HepG2 (cell line): ENCODE measurements around the gene KIF13A. TPM values are rescaled to one million over a fixed set of nuclear protein-coding genes. Genes with fewer than 3 reads are reported as not detected.

Experiments used
- ATAC-seq: fragments of 200-7000 bp; cut with Tn5 transposase; 3 replicates; pipeline ENCODE4 v1.9.1; 2020; ENCODE audit warnings: mild to moderate bottlenecking, moderate library complexity
- BruUV-seq: library from RNA; stranded (reverse); fragments of 400-500 nt; replicated peaks from 2 replicates; lab custom pipeline; 2021; lab: Mats Ljungman, UMichigan
- CTCF ChIA-PET: fragments of 300-600 bp; formaldehyde crosslinking; extraction: SDS; loops from one replicate; lab custom pipeline; 2021; ENCODE audit warnings: low total read pairs, inconsistent platforms, low intra/inter-chr PET ratio; lab: Yijun Ruan, JAX
- POLR2A ChIA-PET: fragments of 350-600 bp; sonication (Branson Sonifier 250); formaldehyde crosslinking; loops from one replicate; lab custom pipeline; 2020; ENCODE audit warnings: antibody characterized with exemption, inconsistent platforms; lab: Yijun Ruan, JAX
- DNase-seq: peaks from one replicate; pipeline ENCODE4 v3.0.0-alpha.2; 2015; ENCODE audit warnings: low spot score
- FAIRE-seq: peaks from 3 replicates; lab custom pipeline; 2011; peaks lifted over from hg19 to GRCh38; lab: Jason Lieb, UNC
- H2AFZ ChIP-seq: one replicate; pipeline ENCODE4 v1.6.1; 2011; ENCODE audit warnings: low read length, inconsistent platforms
- H3K27ac ChIP-seq: fragments of 300-600 bp; 3 replicates; pipeline ENCODE4 v1.8.0; 2011; ENCODE audit warnings: mixed run types, mild to moderate bottlenecking, mixed read lengths, low read length, inconsistent platforms; ENCODE audit not compliant: insufficient read depth; ENCODE audit errors: extremely low read length
- H3K27me3 ChIP-seq, 2 experiments: fragments of 200-600 bp in 1 of 2; 2 replicates in 1 of 2; 3 replicates in 1 of 2; pipeline versions ENCODE4 v1.6.0 to v1.8.0; 2011; ENCODE audit warnings: low read length in 2 of 2, mild to moderate bottlenecking in 2 of 2, moderate library complexity in 2 of 2, inconsistent platforms in 1 of 2; ENCODE audit not compliant: insufficient read depth in 2 of 2, control insufficient read depth in 1 of 2
- H3K36me3 ChIP-seq, 2 experiments: fragments of 200-600 bp in 1 of 2; replicated peaks in 1 of 2; 2 replicates in 1 of 2; 3 replicates in 1 of 2; pipeline versions ENCODE4 v1.5.1 to v1.8.0; 2011; ENCODE audit warnings: low read length in 2 of 2, inconsistent platforms in 1 of 2; ENCODE audit not compliant: insufficient read depth in 2 of 2, control insufficient read depth in 1 of 2
- H3K4me1 ChIP-seq: 2 replicates; pipeline ENCODE4 v1.5.1; 2012; ENCODE audit warnings: low read length, inconsistent platforms; ENCODE audit not compliant: insufficient read depth
- H3K4me2 ChIP-seq: 2 replicates; pipeline ENCODE4 v1.6.0; 2011; ENCODE audit warnings: low read depth, low read length, inconsistent platforms
- H3K4me3 ChIP-seq, 3 experiments: fragments of 200-600 bp in 1 of 3; sonication (generic), shearing (Covaris generic) in 1 of 3; replicated peaks in 1 of 3; 2 replicates each; pipeline ENCODE4 v1.5.1; 2011 to 2016; ENCODE audit warnings: low read length in 3 of 3, inconsistent platforms in 2 of 3, low read depth in 2 of 3, mild to moderate bottlenecking in 2 of 3, control low read depth in 1 of 3, mixed read lengths in 1 of 3; ENCODE audit not compliant: insufficient read depth in 1 of 3
- H3K79me2 ChIP-seq: one replicate; pipeline ENCODE4 v1.6.1; 2011; ENCODE audit warnings: low read length, inconsistent platforms; ENCODE audit not compliant: insufficient read depth
- H3K9ac ChIP-seq: 2 replicates; pipeline ENCODE4 v1.6.0; 2011; ENCODE audit warnings: mild to moderate bottlenecking, low read depth, low read length, inconsistent platforms; ENCODE audit not compliant: insufficient read depth
- H3K9me3 ChIP-seq: 2 replicates; pipeline ENCODE4 v1.5.1; 2012; ENCODE audit warnings: mild to moderate bottlenecking, low read length
- H4K20me1 ChIP-seq: 2 replicates; pipeline ENCODE4 v1.6.0; 2011; ENCODE audit warnings: inconsistent platforms, mild to moderate bottlenecking, low read length, moderate library complexity; ENCODE audit not compliant: insufficient read depth
- DZIP1 ChIP-seq: sonication (generic); formaldehyde crosslinking; IDR thresholded peaks from 2 replicates; pipeline ENCODE4 v1.5.0; 2020; ENCODE audit warnings: mild to moderate bottlenecking, missing genetic modification reagents
- MAFF ChIP-seq: IDR thresholded peaks from 2 replicates; pipeline ENCODE4 v1.6.1; 2011; ENCODE audit warnings: low read depth, low read length, improper control_type of control experiment
- RBM22 ChIP-seq: fragments of 200-400 bp; formaldehyde crosslinking; optimal IDR thresholded peaks from 2 replicates; pipeline ENCODE3; 2017; ENCODE audit warnings: mild to moderate bottlenecking, low read length, moderate library complexity
- RCOR2 ChIP-seq: IDR thresholded peaks from 2 replicates; pipeline ENCODE4 v1.6.1; 2016; ENCODE audit warnings: missing biosample characterization, missing genetic modification reagents
- SETDB1 ChIP-seq: sonication (generic); formaldehyde crosslinking; IDR thresholded peaks from 2 replicates; pipeline ENCODE4 v1.5.1; 2020; ENCODE audit warnings: missing genetic modification reagents, mild to moderate bottlenecking, borderline replicate concordance
- SOX13 ChIP-seq, 3 experiments: fragments of 450-650 bp in 1 of 3; sonication (generic) in 1 of 3; formaldehyde crosslinking in 1 of 3; IDR thresholded peaks in 2 of 3; conservative IDR thresholded peaks in 1 of 3; 2 replicates each; pipeline versions ENCODE4 v1.5.0 to v1.6.1; 2016 to 2020; ENCODE audit warnings: antibody characterized with exemption in 1 of 3, mild to moderate bottlenecking in 1 of 3, missing compliant biosample characterization in 1 of 3, missing genetic modification reagents in 1 of 3, moderate library complexity in 1 of 3
- ZMYM2 ChIP-seq: sonication (generic); formaldehyde crosslinking; IDR thresholded peaks from 2 replicates; pipeline ENCODE4 v1.8.0; 2022; ENCODE audit warnings: mild to moderate bottlenecking, missing genetic modification reagents
- WGBS: methylation state at CpG from one replicate; pipeline ENCODE4 v1.1.6; 2017; ENCODE audit warnings: low lambda C conversion rate; 5-methylcytosine and 5-hydroxymethylcytosine counted together
- in situ Hi-C: cut with HindIII; loops from 2 replicates; pipeline ENCODE4 v1.10.0; 2017; ENCODE audit warnings: low pct_unique_long_range_greater_than_20kb; ENCODE audit not compliant: extremely low pct_ligation_motif_present
- intact Hi-C: fragments of 100-400 bp; cut with micrococcal nuclease; formaldehyde crosslinking; loops from one replicate; pipeline ENCODE4 v1.10.0; 2022; ENCODE audit not compliant: unreplicated experiment
- polyA plus RNA-seq, 8 experiments: library from polyadenylated mRNA; depleted of rRNA in 3 of 8; stranded (reverse) in 7 of 8; unstranded in 1 of 8; fragments of >200 nt; fragmentation: Illumina TruSeq in 4 of 8; extraction: Trizol in 4 of 8; gene quantifications; 2 replicates each; pipeline versions ENCODE4 v1.2.1 to v1.2.3, GENCODE V29; 2011 to 2016; ENCODE audit warnings: low read depth in 4 of 8, missing spikeins in 1 of 8, mixed read lengths in 1 of 8; ENCODE audit not compliant: insufficient read depth in 1 of 8
- total RNA-seq, 5 experiments: library from RNA; depleted of rRNA; stranded (reverse); fragments of >200 nt; fragmentation: Illumina TruSeq; extraction: Trizol; gene quantifications; 2 replicates each; pipeline ENCODE4 v1.2.3, GENCODE V29; 2016; ENCODE audit warnings: low read depth in 1 of 5
- TF ChIP-seq, protein P1 (sequence below): sonication (generic); formaldehyde crosslinking; IDR thresholded peaks from 2 replicates; pipeline ENCODE4 v1.5.0; 2020; ENCODE audit warnings: missing genetic modification reagents, mild to moderate bottlenecking, borderline replicate concordance
- TF ChIP-seq, protein P2 (sequence below): sonication (generic); formaldehyde crosslinking; IDR thresholded peaks from 2 replicates; pipeline ENCODE4 v1.4.0; 2020; ENCODE audit warnings: missing genetic modification reagents, borderline replicate concordance

Gene KIF13A
- total and polyA plus RNA-seq, 2 of the 13 experiments (the other 11 are each of a cell fraction or from before 2014, with no cell fraction given) = 21.1 to 37.2 TPM

DNA sequence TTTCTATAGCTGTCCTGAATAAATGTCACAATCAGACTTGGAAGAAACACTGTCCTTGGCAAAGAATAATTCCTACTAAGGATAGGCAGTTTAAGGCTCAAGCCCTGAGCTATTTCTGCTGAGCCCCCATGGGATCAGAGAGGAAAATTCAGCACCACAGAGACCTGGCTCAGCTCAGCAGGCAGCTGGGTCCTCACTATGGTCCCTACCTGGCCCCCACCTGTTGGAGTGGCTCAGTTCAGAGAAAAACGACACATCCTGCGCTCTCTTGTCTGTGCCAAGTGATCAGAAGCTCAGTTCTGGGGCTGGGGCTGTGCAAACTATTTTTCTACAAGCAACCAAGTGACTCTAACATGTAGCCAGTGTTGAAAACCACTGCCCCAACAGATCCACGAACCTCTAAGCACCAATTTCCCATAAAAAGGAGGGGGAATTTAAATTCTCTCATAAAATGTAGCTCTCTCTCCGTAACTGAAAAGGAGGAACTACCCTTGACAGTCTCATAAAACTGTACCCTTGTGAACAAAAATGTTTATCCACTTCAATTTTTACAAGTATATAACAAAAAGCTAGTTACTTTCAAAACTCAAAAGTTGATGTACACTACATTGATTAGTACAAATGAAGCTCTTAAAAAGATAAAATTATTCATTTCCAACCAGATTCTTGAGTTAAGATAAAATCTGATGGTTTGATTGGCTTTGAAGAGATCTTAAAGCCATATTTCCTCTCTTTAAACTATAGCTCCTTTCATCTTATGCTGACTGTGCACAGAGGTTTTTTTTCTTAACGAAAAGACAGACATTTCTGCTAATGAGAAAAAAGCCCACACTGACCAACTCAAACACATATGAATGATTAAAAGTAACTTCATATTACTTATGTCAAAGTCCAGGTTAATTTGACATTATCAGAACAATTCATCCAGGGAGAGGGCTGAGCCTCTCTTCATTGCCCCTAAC lies 52.0 kb downstream of the KIF13A start:
- TF ChIP-seq RBM22 = peak; percentile 75
- TF ChIP-seq ZMYM2 = 0 out of 2 replicates have a peak, but pooled peaks have one; percentile 1
- TF ChIP-seq, protein P1, sequence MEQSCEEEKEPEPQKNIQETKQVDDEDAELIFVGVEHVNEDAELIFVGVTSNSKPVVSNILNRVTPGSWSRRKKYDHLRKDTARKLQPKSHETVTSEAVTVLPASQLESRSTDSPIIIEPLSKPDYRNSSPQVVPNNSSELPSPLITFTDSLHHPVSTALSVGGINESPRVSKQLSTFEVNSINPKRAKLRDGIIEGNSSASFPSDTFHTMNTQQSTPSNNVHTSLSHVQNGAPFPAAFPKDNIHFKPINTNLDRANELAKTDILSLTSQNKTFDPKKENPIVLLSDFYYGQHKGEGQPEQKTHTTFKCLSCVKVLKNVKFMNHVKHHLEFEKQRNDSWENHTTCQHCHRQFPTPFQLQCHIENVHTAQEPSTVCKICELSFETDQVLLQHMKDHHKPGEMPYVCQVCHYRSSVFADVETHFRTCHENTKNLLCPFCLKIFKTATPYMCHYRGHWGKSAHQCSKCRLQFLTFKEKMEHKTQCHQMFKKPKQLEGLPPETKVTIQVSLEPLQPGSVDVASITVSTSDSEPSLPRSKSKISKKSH (CRISPR knock-in tag) = no peak
- 0 out of 2 replicates have a peak, but pooled peaks have one; percentile 5 for TF ChIP-seq MAFF
- Histone ChIP-seq H3K9me3 (no peaks in the 10 kb centered on the region), H3K36me3 (no peaks in the 10 kb centered on the region), H3K4me3 (no peak overlapping the region), H4K20me1 (no peaks in the 10 kb centered on the region), H3K9ac (no peak overlapping the region), H3K79me2 (peaks cover 12% of the 10 kb centered on the region), H3K4me2 (no peak overlapping the region), H2AFZ (no peak overlapping the region), H3K27me3 (no peaks in the 10 kb centered on the region), H3K4me1 (peaks cover 41% of the 10 kb centered on the region), H3K27ac (no peak overlapping the region)
- in situ Hi-C loops = no loop called here
- no peak for ATAC-seq
- BruUV-seq = no TSS peak
- intact Hi-C loops = no loop called here
- POLR2A ChIA-PET = interaction anchor here (0.8 kb wide), 1 partner anchor 85 kb away, joined by 3 read pairs; no protein-coding TSS in a partner anchor
- FAIRE-seq = no peak
- 92% methylated on average over 5 of the region's 5 CpGs for WGBS
- no peak for DNase-seq
- CTCF ChIA-PET = no interaction called here

- H3K79me2 ChIP-seq = peaks cover 14% of the 10 kb centered on the region
- POLR2A ChIA-PET = no interaction called here
- 96% methylated on average over 4 of the region's 4 CpGs for WGBS
Observed at GRCh38 chr6:17933716-17934115, 53.7 kb downstream of the KIF13A start.

More at GRCh38 chr6:17933716-17934115, 53.7 kb downstream of the KIF13A start:
- FAIRE-seq (no peak), DNase-seq (no peak), ATAC-seq (no peak)
- no peak overlapping the region for H3K9ac ChIP-seq
- no peak overlapping the region for H3K4me3 ChIP-seq
- peaks cover 59% of the 10 kb centered on the region for H3K4me1 ChIP-seq
- H3K27me3 ChIP-seq = no peaks in the 10 kb centered on the region
- intact Hi-C loops = loop anchor here (5.0 kb wide), 1 partner anchor 66 kb away; no protein-coding TSS in a partner anchor
- no TSS peak for BruUV-seq
- in situ Hi-C loops = no loop called here
- CTCF ChIA-PET = no interaction called here
- no peaks in the 10 kb centered on the region for H3K9me3 ChIP-seq
- no peak overlapping the region for H3K4me2 ChIP-seq
- H2AFZ ChIP-seq = no peak overlapping the region
- H4K20me1 ChIP-seq = no peaks in the 10 kb centered on the region
- peak overlapping the region; percentile 73 for H3K27ac ChIP-seq
- TF ChIP-seq RCOR2 (CRISPR knock-in tag) = no peak
- TF ChIP-seq SOX13 (IDR thresholded peaks at IDR 0.05) = no peak
- no peak for TF ChIP-seq SOX13 (CRISPR knock-in tag; conservative IDR thresholded peaks at IDR 0.05 in 1 of 2, IDR thresholded peaks at IDR 0.05 in 1 of 2)
- TF ChIP-seq, protein P2, sequence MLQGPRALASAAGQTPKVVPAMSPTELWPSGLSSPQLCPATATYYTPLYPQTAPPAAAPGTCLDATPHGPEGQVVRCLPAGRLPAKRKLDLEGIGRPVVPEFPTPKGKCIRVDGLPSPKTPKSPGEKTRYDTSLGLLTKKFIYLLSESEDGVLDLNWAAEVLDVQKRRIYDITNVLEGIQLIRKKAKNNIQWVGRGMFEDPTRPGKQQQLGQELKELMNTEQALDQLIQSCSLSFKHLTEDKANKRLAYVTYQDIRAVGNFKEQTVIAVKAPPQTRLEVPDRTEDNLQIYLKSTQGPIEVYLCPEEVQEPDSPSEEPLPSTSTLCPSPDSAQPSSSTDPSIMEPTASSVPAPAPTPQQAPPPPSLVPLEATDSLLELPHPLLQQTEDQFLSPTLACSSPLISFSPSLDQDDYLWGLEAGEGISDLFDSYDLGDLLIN (CRISPR knock-in tag) = no peak
- no peak for TF ChIP-seq DZIP1 (CRISPR knock-in tag)
- TF ChIP-seq SETDB1 (CRISPR knock-in tag) = no peak
- no peaks in the 10 kb centered on the region for H3K36me3 ChIP-seq
